Fibroblast of the aortic adventitia (primary cell): ENCODE results near the gene STATH. TPM values are rescaled to one million over a fixed set of nuclear protein-coding genes. Genes with fewer than 3 reads are reported as not detected.

Experiments
- DNase-seq: peaks from one replicate; pipeline ENCODE4 v3.0.0-alpha.2; 2010; ENCODE audit warnings: low read depth
- H3K4me3 ChIP-seq: 2 replicates; pipeline ENCODE4 v1.5.1; 2011; ENCODE audit warnings: low read depth, mild to moderate bottlenecking, control low read depth, low read length, moderate library complexity
- total RNA-seq: library from RNA; depleted of rRNA; stranded (reverse); fragments of >200 nt; gene quantifications from 2 replicates; pipeline ENCODE4 v1.2.3, GENCODE V29; 2012; ENCODE audit warnings: low replicate concordance
- TF ChIP-seq, protein P1 (sequence below): IDR thresholded peaks from 2 replicates; pipeline ENCODE4 v1.5.1; 2011; ENCODE audit warnings: mild to moderate bottlenecking, low read length, control low read depth, inconsistent platforms; ENCODE audit not compliant: insufficient read depth

The STATH gene, protein sequence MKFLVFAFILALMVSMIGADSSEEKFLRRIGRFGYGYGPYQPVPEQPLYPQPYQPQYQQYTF
- 0.72 TPM in 1 of 2 replicates, not detected in the other for total RNA-seq

DNA sequence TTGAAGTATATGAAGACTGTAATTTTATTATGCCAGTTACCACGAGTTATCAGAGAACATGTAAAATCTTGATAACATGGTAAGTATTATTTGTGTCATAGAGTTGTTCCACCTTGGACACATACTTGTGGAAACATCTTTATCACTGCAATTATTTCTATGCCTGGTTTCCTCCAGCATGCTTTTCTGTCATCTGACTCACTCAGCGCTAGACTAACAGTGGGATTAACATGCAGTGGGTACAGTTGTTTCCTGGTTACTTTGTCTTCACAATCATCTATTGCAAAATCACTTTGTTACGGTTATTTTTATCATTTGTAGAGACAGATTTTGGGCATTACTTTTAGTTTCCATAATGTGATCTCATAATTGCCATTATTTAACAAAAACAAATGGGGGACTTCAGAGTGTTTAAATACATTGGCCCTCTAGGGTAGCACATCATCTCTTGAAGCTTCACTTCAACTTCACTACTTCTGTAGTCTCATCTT, at the start of gene STATH:
Gene STATH, plus strand, starts transcription at position 441 of the 491 bp plus-strand sequence. CDS start 2,472 bp downstream, outside the sequence.
- TF ChIP-seq, protein P1, sequence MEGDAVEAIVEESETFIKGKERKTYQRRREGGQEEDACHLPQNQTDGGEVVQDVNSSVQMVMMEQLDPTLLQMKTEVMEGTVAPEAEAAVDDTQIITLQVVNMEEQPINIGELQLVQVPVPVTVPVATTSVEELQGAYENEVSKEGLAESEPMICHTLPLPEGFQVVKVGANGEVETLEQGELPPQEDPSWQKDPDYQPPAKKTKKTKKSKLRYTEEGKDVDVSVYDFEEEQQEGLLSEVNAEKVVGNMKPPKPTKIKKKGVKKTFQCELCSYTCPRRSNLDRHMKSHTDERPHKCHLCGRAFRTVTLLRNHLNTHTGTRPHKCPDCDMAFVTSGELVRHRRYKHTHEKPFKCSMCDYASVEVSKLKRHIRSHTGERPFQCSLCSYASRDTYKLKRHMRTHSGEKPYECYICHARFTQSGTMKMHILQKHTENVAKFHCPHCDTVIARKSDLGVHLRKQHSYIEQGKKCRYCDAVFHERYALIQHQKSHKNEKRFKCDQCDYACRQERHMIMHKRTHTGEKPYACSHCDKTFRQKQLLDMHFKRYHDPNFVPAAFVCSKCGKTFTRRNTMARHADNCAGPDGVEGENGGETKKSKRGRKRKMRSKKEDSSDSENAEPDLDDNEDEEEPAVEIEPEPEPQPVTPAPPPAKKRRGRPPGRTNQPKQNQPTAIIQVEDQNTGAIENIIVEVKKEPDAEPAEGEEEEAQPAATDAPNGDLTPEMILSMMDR: no peak
- H3K4me3 ChIP-seq: no peak within 1 kb of the TSS
- no peak for DNase-seq

DNA sequence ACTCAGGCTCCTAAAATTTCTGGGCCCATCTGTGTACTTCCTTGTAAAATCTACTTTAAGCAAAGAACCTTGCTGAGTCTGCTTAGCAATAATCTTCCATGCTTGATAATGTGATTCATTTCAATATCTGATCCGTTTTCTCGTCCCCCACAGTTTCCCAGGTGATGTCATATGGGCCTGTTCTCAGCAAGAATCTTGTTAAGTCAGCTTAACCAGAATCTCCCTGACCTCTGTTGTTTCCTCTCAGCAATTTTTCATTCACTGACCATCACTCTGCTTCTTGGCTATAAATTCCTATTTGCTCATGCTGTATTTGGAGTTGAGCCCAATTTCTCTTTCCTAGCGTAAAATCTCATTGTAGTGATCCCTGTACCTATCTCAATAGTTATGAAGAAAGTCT, 44.2 kb upstream of the STATH start:
- no peak for DNase-seq
- H3K4me3 ChIP-seq: no peak overlapping the region
- TF ChIP-seq, protein P1: no peak

DNA sequence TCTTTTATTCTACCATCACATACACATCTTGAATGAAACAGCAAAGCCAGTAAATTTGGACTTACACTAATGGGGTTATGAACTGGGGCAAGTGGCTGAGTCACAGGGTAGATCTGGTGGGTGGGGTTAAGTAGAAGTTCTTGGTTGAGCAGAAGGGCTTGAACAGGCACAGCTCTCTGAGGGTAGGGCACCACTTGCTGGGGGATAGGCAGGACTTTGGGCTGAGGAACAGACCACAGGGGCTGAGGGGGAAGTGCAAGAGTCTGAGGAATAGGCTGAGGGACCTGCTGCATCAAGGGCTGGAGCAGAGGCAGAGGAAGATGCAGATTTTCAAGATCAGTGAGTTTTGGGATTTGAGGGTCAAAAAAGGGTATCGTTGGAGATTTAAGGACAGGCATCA, 38.6 kb upstream of the STATH start:
- TF ChIP-seq, protein P1: no peak
- DNase-seq: no peak

DNA sequence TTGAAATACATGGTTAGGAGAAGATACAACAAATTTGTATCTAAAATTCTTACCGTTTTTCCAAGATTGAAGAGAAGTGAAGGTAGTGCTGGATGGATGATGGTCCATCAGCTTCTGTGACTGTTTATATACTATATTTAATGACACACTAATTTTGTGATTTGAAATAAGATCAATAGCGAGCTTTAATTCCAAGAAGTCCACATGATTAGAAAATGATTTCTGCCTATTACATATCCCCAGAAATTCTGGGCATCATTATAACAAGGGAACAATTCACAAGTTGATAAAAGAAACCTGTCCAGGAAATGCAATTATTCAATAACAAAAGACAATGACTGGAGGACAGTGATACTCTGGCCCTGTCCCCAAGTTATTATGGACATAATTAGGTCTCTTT, 30.1 kb upstream of the STATH start, which contains the start of gene CSN2:
Gene CSN2, minus strand, starts transcription at position 101 of the 400 bp plus-strand sequence. CDS start 4,733 bp downstream, outside the sequence.
- TF ChIP-seq, protein P1: no peak
- no peak for DNase-seq
- no peak within 1 kb of the TSS for H3K4me3 ChIP-seq

More for the DNA sequence above, 38.6 kb upstream of the STATH start:
- H3K4me3 ChIP-seq: no peak overlapping the region

DNA sequence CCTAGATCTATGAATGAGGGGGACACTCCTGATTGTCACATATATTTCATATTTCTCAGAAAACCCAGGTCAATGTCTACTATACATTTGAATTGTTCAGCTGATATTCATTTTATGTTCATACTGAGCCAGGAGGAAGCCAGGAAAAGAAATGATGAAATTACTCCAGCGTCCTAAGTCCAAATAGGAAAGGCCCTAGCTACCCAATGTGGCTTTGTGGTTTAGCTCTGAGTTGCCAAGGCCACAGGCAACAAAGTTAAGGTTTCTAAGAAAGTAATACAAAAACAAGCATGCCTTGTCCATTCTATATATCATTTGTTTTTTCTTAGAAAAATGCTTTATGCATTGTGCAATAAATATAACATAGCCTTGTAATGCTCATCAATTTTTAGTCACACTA, 25.7 kb upstream of the STATH start:
- no peak overlapping the region for H3K4me3 ChIP-seq
- no peak for DNase-seq
- TF ChIP-seq, protein P1: no peak

DNA sequence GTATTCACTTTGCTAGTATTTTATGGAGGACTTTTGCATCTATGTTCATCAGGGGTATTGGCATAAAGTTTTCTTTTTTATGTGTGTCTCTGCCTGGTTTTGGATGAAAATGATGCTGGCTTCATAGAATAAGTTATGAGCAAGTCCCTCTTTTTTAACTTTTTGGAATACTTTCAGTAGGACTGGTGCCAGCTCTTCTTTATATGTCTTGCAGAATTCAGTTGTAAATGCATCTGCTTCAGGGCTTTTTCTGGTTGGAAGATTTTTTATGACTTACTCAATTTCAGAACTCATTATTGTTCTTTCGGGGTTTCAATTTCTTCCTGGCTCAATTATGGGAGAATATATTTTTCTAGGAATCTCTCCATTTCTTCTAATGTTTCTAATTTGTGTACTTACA, 21.1 kb upstream of the STATH start:
- TF ChIP-seq, protein P1: no peak
- no peak overlapping the region for H3K4me3 ChIP-seq
- no peak for DNase-seq

DNA sequence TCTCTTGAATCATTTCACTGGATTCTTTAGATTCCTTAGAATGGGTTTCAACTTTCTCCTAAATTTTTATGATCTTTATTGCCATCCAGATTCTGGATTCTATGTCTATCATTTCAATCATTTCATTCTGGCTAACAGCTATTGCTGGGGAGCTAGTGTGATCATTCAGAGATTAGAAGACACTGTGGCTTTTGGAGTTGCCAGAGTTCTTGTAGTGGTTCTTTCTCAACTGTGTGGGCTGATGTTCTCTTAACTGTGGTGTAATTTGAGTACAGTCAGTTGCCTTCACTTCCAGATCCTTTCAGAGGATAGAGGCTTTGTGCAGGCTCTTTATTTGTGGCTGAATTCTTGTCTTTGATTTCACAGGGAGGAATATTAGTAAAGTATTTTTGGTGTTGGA, 18.2 kb upstream of the STATH start:
- TF ChIP-seq, protein P1: no peak
- DNase-seq: no peak
- H3K4me3 ChIP-seq: no peak overlapping the region
